ENCODE results near the gene PI4K2A.
A peak's percentile ranks its signal among the peaks of the same experiment; 100 is the strongest.
"Not testable (repeated sequence)": the region's sequence is repeated elsewhere in the genome, so short reads cannot be mapped to it uniquely, and the experiment has no call there.

PI4K2A gene

GRCh38 chr10:97632949-97633884, 7.3 kb upstream of the PI4K2A start, which contains the start of gene MORN4:
Gene MORN4, minus strand, starts transcription at chr10:97633500. Its CDS starts 13,847 bp downstream, at chr10:97619653.
- DNase-seq = peak; percentile 76

GRCh38 chr10:97633921-97634320, 6.5 kb upstream of the PI4K2A start:
- no peak for DNase-seq

- no peak for DNase-seq
These were observed 4.9 kb upstream of the PI4K2A start for GRCh38 chr10:97635577-97635976.

- not testable (repeated sequence) for DNase-seq
These were observed 1.4 kb upstream of the PI4K2A start for GRCh38 chr10:97639090-97639489.

GRCh38 chr10:97640868-97641811, 669 bp downstream of the PI4K2A start:
- no peak for DNase-seq

- DNase-seq = not testable (repeated sequence)
These were observed 2.1 kb downstream of the PI4K2A start for GRCh38 chr10:97642471-97643159.

GRCh38 chr10:97643441-97643985, 3.0 kb downstream of the PI4K2A start:
- no peak for DNase-seq

GRCh38 chr10:97644936-97645335, 4.5 kb downstream of the PI4K2A start:
- DNase-seq = no peak

- no peak for DNase-seq
These were observed 7.1 kb downstream of the PI4K2A start for GRCh38 chr10:97647556-97647955.

GRCh38 chr10:97648562-97649404, 8.3 kb downstream of the PI4K2A start:
- DNase-seq = no peak

- not testable (repeated sequence) for DNase-seq
These were observed 8.9 kb downstream of the PI4K2A start for GRCh38 chr10:97649405-97649750.

GRCh38 chr10:97650726-97651125, 10.3 kb downstream of the PI4K2A start:
- no peak for DNase-seq

- DNase-seq = no peak
These were observed 11.3 kb downstream of the PI4K2A start for GRCh38 chr10:97651773-97652172.

- no peak for DNase-seq
These were observed 16.3 kb downstream of the PI4K2A start for GRCh38 chr10:97656777-97657176.

- DNase-seq = no peak
These were observed 19.1 kb downstream of the PI4K2A start for GRCh38 chr10:97659589-97659988.

GRCh38 chr10:97664282-97664850, 23.9 kb downstream of the PI4K2A start:
- no peak for DNase-seq

GRCh38 chr10:97666992-97667391, 26.5 kb downstream of the PI4K2A start:
- DNase-seq = no peak

- no peak for DNase-seq
These were observed 27.0 kb downstream of the PI4K2A start for GRCh38 chr10:97667463-97667862.

- DNase-seq = no peak
These were observed 29.1 kb downstream of the PI4K2A start for GRCh38 chr10:97669571-97669970.

- DNase-seq = no peak
These were observed 33.5 kb downstream of the PI4K2A start for GRCh38 chr10:97673736-97674525.

Data from NCI-H774 (cell line).